CD4-positive, CD25-positive, alpha-beta regulatory T cell (primary cell): ENCODE data around the gene FOCAD. TPM values are rescaled to one million over a fixed set of nuclear protein-coding genes. Genes with fewer than 3 reads are reported as not detected.
"Not testable (repeated sequence)": the region's sequence is repeated elsewhere in the genome, so short reads cannot be mapped to it uniquely, and the experiment has no call there.

Experiments used
- ATAC-seq, 2 donors: fragments of 150-1000 bp; cut with Tn5 transposase; one replicate each; pipeline ENCODE4 v1.10.0; 2021; ENCODE audit warnings: low read depth in 2 of 2, moderate number of reproducible peaks in 2 of 2, moderate library complexity in 1 of 2
- DNase-seq, 3 donors: peaks; one replicate each; pipeline versions ENCODE4 v3.0.0 to v3.0.0-alpha.2; 2012 to 2022; ENCODE audit warnings: mixed read lengths in 1 of 3
- H3K27ac ChIP-seq: one replicate; pipeline ENCODE4 v1.7.0; 2013; ENCODE audit warnings: mild to moderate bottlenecking, low read length; ENCODE audit not compliant: insufficient read depth, poor library complexity, severe bottlenecking
- H3K27me3 ChIP-seq: one replicate; pipeline ENCODE4 v1.7.0; 2013; ENCODE audit warnings: low read length; ENCODE audit not compliant: control insufficient read depth, insufficient read depth
- H3K36me3 ChIP-seq: one replicate; pipeline ENCODE4 v1.7.0; 2013; ENCODE audit warnings: mild to moderate bottlenecking, low read length, moderate library complexity; ENCODE audit not compliant: control insufficient read depth, insufficient read depth
- H3K4me1 ChIP-seq: 2 replicates; pipeline ENCODE4 v1.7.0; 2013; ENCODE audit warnings: mild to moderate bottlenecking, low read length; ENCODE audit not compliant: insufficient read depth, control insufficient read depth, poor library complexity, severe bottlenecking
- H3K4me3 ChIP-seq: one replicate; pipeline ENCODE4 v1.7.0; 2013; ENCODE audit warnings: low read depth, mild to moderate bottlenecking, low read length, moderate library complexity
- H3K9me3 ChIP-seq, 2 experiments: 1 replicate in 1 of 2; 2 replicates in 1 of 2; pipeline ENCODE4 v1.7.0; 2013; ENCODE audit warnings: low read length in 2 of 2, mild to moderate bottlenecking in 1 of 2, moderate library complexity in 1 of 2; ENCODE audit not compliant: control insufficient read depth in 2 of 2
- H3K27ac Mint-ChIP-seq, 3 donors: one replicate each; pipeline ENCODE4 v1.8.0; 2020 to 2022; ENCODE audit warnings: mild to moderate bottlenecking in 3 of 3, mixed read lengths in 3 of 3, moderate library complexity in 2 of 3
- H3K27me3 Mint-ChIP-seq: one replicate; pipeline ENCODE4 v1.8.0; 2022; ENCODE audit warnings: mild to moderate bottlenecking, mixed read lengths
- H3K36me3 Mint-ChIP-seq: one replicate; pipeline ENCODE4 v1.8.0; 2020; ENCODE audit warnings: mixed read lengths
- H3K4me1 Mint-ChIP-seq, 4 donors: one replicate each; pipeline ENCODE4 v1.8.0; 2020 to 2022; ENCODE audit warnings: mixed read lengths in 4 of 4, mild to moderate bottlenecking in 1 of 4
- H3K4me3 Mint-ChIP-seq, 4 donors: one replicate each; pipeline ENCODE4 v1.8.0; 2020 to 2022; ENCODE audit warnings: mild to moderate bottlenecking in 4 of 4, mixed read lengths in 4 of 4, moderate library complexity in 3 of 4
- H3K9me3 Mint-ChIP-seq, 7 donors: one replicate each; pipeline ENCODE4 v1.8.0; 2020 to 2022; ENCODE audit warnings: mixed read lengths in 7 of 7, mild to moderate bottlenecking in 3 of 7, moderate library complexity in 2 of 7
- polyA plus RNA-seq, 4 donors: library from polyadenylated mRNA; unstranded; fragments of 300-500 nt; fragmentation: Illumina TruSeq; gene quantifications; one replicate each; pipeline ENCODE4 v1.2.3, GENCODE V29; 2021
- total RNA-seq: library from RNA; stranded (reverse); gene quantifications from one replicate; pipeline ENCODE4 v1.2.3, GENCODE V29; 2022

FOCAD gene
- total and polyA plus RNA-seq, 5 donors from 2014 or later = 9.0 to 19.6 (median 13.4) TPM

- ATAC-seq (no peak), DNase-seq (no peak)
- Mint-ChIP-seq H3K27me3 (no peaks in the 10 kb centered on the region), H3K4me3 (no peak overlapping the region), H3K27ac (no peak overlapping the region), H3K9me3 (no peaks in the 10 kb centered on the region), H3K36me3 (peaks cover 32% of the 10 kb centered on the region), H3K4me1 (peaks cover 0 to 6% (median 4%) of the 10 kb centered on the region in 4 donors)
- no peaks in the 10 kb centered on the region for H3K9me3 ChIP-seq
- no peaks in the 10 kb centered on the region for H3K4me1 ChIP-seq
- H3K27ac ChIP-seq = no peak overlapping the region
- peaks cover 3% of the 10 kb centered on the region for H3K36me3 ChIP-seq
- H3K4me3 ChIP-seq = no peak overlapping the region
- H3K27me3 ChIP-seq = no peaks in the 10 kb centered on the region
Measured at GRCh38 chr9:20945856-20946255, 261.8 kb downstream of the FOCAD start.

- H3K36me3 Mint-ChIP-seq = peaks cover 52% of the 10 kb centered on the region
Measured at GRCh38 chr9:20948703-20949102, 264.6 kb downstream of the FOCAD start.

GRCh38 chr9:20950707-20951106, 266.6 kb downstream of the FOCAD start:
- ATAC-seq (no peak), DNase-seq (no peak)
- Histone ChIP-seq H3K4me3 (no peak overlapping the region), H3K4me1 (no peaks in the 10 kb centered on the region), H3K27me3 (no peaks in the 10 kb centered on the region), H3K36me3 (peaks cover 29% of the 10 kb centered on the region), H3K9me3 (no peaks in the 10 kb centered on the region), H3K27ac (no peak overlapping the region)
- H3K4me1 Mint-ChIP-seq = no peaks in the 10 kb centered on the region
- H3K27ac Mint-ChIP-seq = no peak overlapping the region
- H3K9me3 Mint-ChIP-seq = no peaks in the 10 kb centered on the region
- no peak overlapping the region for H3K4me3 Mint-ChIP-seq
- H3K27me3 Mint-ChIP-seq = no peaks in the 10 kb centered on the region
- peaks cover 42% of the 10 kb centered on the region for H3K36me3 Mint-ChIP-seq

More at GRCh38 chr9:20948703-20949102, 264.6 kb downstream of the FOCAD start:
- Histone ChIP-seq H3K27ac (no peak overlapping the region), H3K36me3 (peaks cover 27% of the 10 kb centered on the region), H3K27me3 (no peaks in the 10 kb centered on the region), H3K4me3 (no peak overlapping the region), H3K9me3 (no peaks in the 10 kb centered on the region), H3K4me1 (no peaks in the 10 kb centered on the region)
- H3K4me1 Mint-ChIP-seq = no peaks in the 10 kb centered on the region
- ATAC-seq (no peak), DNase-seq (no peak)
- no peak overlapping the region for H3K4me3 Mint-ChIP-seq
- H3K27me3 Mint-ChIP-seq = no peaks in the 10 kb centered on the region
- no peaks in the 10 kb centered on the region for H3K9me3 Mint-ChIP-seq
- no peak overlapping the region for H3K27ac Mint-ChIP-seq

GRCh38 chr9:20962536-20963225, 278.6 kb downstream of the FOCAD start:
- no peak for ATAC-seq
- H3K4me3 Mint-ChIP-seq = no peak overlapping the region
- no peaks in the 10 kb centered on the region for H3K9me3 ChIP-seq

GRCh38 chr9:20972684-20973083, 288.6 kb downstream of the FOCAD start:
- no peak for ATAC-seq
- no peaks in the 10 kb centered on the region for H3K4me1 Mint-ChIP-seq
- no peak overlapping the region for H3K27ac ChIP-seq

More at GRCh38 chr9:20962536-20963225, 278.6 kb downstream of the FOCAD start:
- H3K9me3 Mint-ChIP-seq = peaks cover 0 to 3% (median 0%) of the 10 kb centered on the region in 7 donors
- peaks cover 46% of the 10 kb centered on the region for H3K36me3 Mint-ChIP-seq
- no peaks in the 10 kb centered on the region for H3K4me1 ChIP-seq
- no peaks in the 10 kb centered on the region for H3K27me3 Mint-ChIP-seq
- H3K27me3 ChIP-seq = no peaks in the 10 kb centered on the region
- no peak overlapping the region for H3K4me3 ChIP-seq
- H3K27ac Mint-ChIP-seq = no peak overlapping the region
- peaks cover 0 to 5% (median 3%) of the 10 kb centered on the region in 4 donors for H3K4me1 Mint-ChIP-seq
- H3K36me3 ChIP-seq = peaks cover 3% of the 10 kb centered on the region
- no peak for DNase-seq
- no peak overlapping the region for H3K27ac ChIP-seq

GRCh38 chr9:20973246-20973947, 289.3 kb downstream of the FOCAD start:
- H3K4me1 ChIP-seq, H3K36me3 ChIP-seq, H3K27me3 Mint-ChIP-seq, H3K4me3 ChIP-seq, H3K27ac Mint-ChIP-seq, H3K9me3 ChIP-seq, H3K4me1 Mint-ChIP-seq, H3K9me3 Mint-ChIP-seq, H3K4me3 Mint-ChIP-seq, H3K27ac ChIP-seq, H3K27me3 ChIP-seq, ATAC-seq, DNase-seq: not testable (repeated sequence)
- peaks cover 40% of the 10 kb centered on the region for H3K36me3 Mint-ChIP-seq

More at GRCh38 chr9:20972684-20973083, 288.6 kb downstream of the FOCAD start:
- Mint-ChIP-seq H3K27ac (no peak overlapping the region), H3K9me3 (peaks cover 0 to 1% (median 0%) of the 10 kb centered on the region in 7 donors), H3K27me3 (no peaks in the 10 kb centered on the region), H3K36me3 (peaks cover 38% of the 10 kb centered on the region), H3K4me3 (no peak overlapping the region)
- Histone ChIP-seq H3K4me1 (no peaks in the 10 kb centered on the region), H3K4me3 (no peak overlapping the region), H3K9me3 (no peaks in the 10 kb centered on the region), H3K36me3 (peaks cover 4% of the 10 kb centered on the region), H3K27me3 (no peaks in the 10 kb centered on the region)
- no peak for DNase-seq

GRCh38 chr9:20974191-20974938, 290.3 kb downstream of the FOCAD start:
- not testable (repeated sequence) for H3K4me1 ChIP-seq, H3K27ac ChIP-seq, H3K36me3 ChIP-seq, DNase-seq, ATAC-seq, H3K27me3 ChIP-seq, H3K4me3 ChIP-seq, H3K27ac Mint-ChIP-seq, H3K27me3 Mint-ChIP-seq, H3K9me3 Mint-ChIP-seq, H3K4me1 Mint-ChIP-seq, H3K9me3 ChIP-seq, H3K4me3 Mint-ChIP-seq
- H3K36me3 Mint-ChIP-seq = peaks cover 40% of the 10 kb centered on the region
